ENCODE measurements around the gene CDH23. TPM values are rescaled to one million over a fixed set of nuclear protein-coding genes. Genes with fewer than 3 reads are reported as not detected.

The CDH23 gene
- total and polyA plus RNA-seq, 2 donors from 2014 or later = 1.1 to 6.4 TPM

DNA sequence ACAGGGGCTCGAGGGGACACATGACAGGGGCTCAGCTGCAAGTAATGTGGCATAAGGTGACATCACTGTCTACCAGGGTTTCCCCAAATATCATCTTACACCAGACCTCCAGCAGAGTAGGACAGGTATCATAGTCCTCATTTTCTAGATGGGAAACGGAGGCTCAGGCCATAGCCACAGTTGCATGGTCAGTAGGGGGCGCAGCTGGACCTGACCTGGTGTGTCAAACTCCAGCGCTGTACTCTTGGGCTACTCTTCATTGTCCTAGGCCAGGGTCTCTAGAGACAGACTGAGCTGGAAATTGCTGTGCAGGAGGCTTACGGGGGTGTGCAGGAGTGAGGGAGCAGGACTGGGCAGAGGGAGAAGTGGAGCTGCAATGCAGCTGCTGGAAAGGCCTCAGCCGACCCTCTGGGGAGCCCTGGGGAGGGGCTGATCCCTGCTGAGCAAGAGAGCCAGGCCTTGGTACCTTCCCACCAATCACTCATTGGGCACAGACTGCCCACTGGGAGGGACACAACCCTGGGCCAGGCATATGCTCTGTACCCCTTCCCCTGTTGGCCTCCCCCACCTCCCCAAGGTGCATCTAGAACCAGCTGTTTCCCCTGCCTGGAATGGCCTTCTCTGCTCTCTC lies 89.9 kb downstream of the CDH23 start:
- TF ChIP-seq, protein P1, sequence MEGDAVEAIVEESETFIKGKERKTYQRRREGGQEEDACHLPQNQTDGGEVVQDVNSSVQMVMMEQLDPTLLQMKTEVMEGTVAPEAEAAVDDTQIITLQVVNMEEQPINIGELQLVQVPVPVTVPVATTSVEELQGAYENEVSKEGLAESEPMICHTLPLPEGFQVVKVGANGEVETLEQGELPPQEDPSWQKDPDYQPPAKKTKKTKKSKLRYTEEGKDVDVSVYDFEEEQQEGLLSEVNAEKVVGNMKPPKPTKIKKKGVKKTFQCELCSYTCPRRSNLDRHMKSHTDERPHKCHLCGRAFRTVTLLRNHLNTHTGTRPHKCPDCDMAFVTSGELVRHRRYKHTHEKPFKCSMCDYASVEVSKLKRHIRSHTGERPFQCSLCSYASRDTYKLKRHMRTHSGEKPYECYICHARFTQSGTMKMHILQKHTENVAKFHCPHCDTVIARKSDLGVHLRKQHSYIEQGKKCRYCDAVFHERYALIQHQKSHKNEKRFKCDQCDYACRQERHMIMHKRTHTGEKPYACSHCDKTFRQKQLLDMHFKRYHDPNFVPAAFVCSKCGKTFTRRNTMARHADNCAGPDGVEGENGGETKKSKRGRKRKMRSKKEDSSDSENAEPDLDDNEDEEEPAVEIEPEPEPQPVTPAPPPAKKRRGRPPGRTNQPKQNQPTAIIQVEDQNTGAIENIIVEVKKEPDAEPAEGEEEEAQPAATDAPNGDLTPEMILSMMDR (IDR thresholded peaks at IDR 0.05; ENCODE audit: borderline replicate concordance, extremely low read depth, insufficient read depth) = peak; percentile 50
- no peak overlapping the region for H3K4me3 ChIP-seq (ENCODE audit: low read length in 3 of 3)
- no peak overlapping the region for H3K9ac ChIP-seq (ENCODE audit: low read length in 3 of 3)
- H3K27ac ChIP-seq (ENCODE audit: low read depth in 2 of 2, low read length in 2 of 2) = no peak overlapping the region
- H3K4me1 ChIP-seq (ENCODE audit: control insufficient read depth in 2 of 3, insufficient read depth in 2 of 3, low read depth in 1 of 3, low read length in 3 of 3) = no peaks in the 10 kb centered on the region
- H3K36me3 ChIP-seq (ENCODE audit: control insufficient read depth in 2 of 3, insufficient read depth in 3 of 3, low read length in 3 of 3) = no peaks in the 10 kb centered on the region
- FAIRE-seq (no peak), DNase-seq (peak in 4 of 5 donors; percentile 50 to 72 (median 62))
- H3K9me3 ChIP-seq (ENCODE audit: control insufficient read depth in 2 of 3, insufficient read depth in 1 of 3, low read length in 3 of 3) = peaks cover 0 to 9% (median 2%) of the 10 kb centered on the region in 3 donors
- intact Hi-C loops (cut with DNase I) = no loop called here
- H3K27me3 ChIP-seq (ENCODE audit: control insufficient read depth, insufficient read depth, low read length) = no peaks in the 10 kb centered on the region

DNA sequence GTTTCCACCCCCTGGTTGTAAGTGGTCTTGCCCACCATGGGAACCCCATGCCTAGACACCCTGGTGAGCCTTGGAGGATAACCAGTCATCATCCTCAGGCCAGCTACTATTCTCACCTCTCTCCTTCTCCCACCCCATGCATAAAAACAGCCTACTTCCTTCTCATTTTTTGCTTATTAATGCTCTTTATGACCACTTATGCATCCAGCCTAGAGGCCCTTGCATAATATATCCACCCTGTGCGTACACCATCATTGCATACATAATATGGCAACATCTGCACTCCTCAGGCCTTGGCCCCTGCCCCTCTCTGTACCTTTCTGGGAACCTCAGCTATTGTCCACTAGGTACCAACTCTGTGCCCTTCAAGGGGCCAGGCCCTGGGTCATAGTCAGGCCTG lies 91.0 kb downstream of the CDH23 start:
- peaks cover 0 to 9% (median 2%) of the 10 kb centered on the region in 3 donors for H3K9me3 ChIP-seq (ENCODE audit: control insufficient read depth in 2 of 3, insufficient read depth in 1 of 3, low read length in 3 of 3)
- TF ChIP-seq, protein P1 (IDR thresholded peaks at IDR 0.05; ENCODE audit: borderline replicate concordance, extremely low read depth, insufficient read depth) = no peak
- no peaks in the 10 kb centered on the region for H3K4me1 ChIP-seq (ENCODE audit: control insufficient read depth in 2 of 3, insufficient read depth in 2 of 3, low read depth in 1 of 3, low read length in 3 of 3)
- H3K27ac ChIP-seq (ENCODE audit: low read depth in 2 of 2, low read length in 2 of 2) = no peak overlapping the region
- intact Hi-C loops (cut with DNase I) = no loop called here
- H3K4me3 ChIP-seq (ENCODE audit: low read length in 3 of 3) = no peak overlapping the region
- DNase-seq (no peak), FAIRE-seq (no peak)
- H3K36me3 ChIP-seq (ENCODE audit: control insufficient read depth in 2 of 3, insufficient read depth in 3 of 3, low read length in 3 of 3) = no peaks in the 10 kb centered on the region
- no peak overlapping the region for H3K9ac ChIP-seq (ENCODE audit: low read length in 3 of 3)
- H3K27me3 ChIP-seq (ENCODE audit: control insufficient read depth, insufficient read depth, low read length) = no peaks in the 10 kb centered on the region

DNA sequence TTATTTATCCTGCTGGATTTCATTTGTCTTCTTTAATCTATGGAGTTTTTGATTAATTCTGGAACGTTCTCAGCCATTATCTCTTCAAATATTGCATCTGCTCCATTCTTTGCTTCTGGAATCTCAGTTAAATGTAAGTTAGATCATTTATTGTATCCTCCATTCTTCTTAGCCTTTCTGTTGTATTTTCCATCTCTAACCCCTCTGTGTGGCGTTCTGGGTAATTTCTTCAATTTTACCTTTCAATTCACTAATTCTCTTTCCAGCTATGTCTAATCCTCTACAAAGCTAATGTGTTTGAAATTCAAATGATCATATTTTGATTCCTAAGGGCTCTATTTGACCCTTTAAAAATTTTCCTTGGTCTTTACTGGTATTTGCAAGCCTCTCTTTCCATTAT lies 92.4 kb downstream of the CDH23 start:
- Histone ChIP-seq H3K4me3 (ENCODE audit: low read length in 3 of 3) (no peak overlapping the region), H3K27ac (ENCODE audit: low read depth in 2 of 2, low read length in 2 of 2) (no peak overlapping the region), H3K27me3 (ENCODE audit: control insufficient read depth, insufficient read depth, low read length) (no peaks in the 10 kb centered on the region), H3K4me1 (ENCODE audit: control insufficient read depth in 2 of 3, insufficient read depth in 2 of 3, low read depth in 1 of 3, low read length in 3 of 3) (no peaks in the 10 kb centered on the region), H3K9ac (ENCODE audit: low read length in 3 of 3) (no peak overlapping the region), H3K36me3 (ENCODE audit: control insufficient read depth in 2 of 3, insufficient read depth in 3 of 3, low read length in 3 of 3) (no peaks in the 10 kb centered on the region), H3K9me3 (ENCODE audit: control insufficient read depth in 2 of 3, insufficient read depth in 1 of 3, low read length in 3 of 3) (peaks cover 0 to 9% (median 2%) of the 10 kb centered on the region in 3 donors)
- intact Hi-C loops (cut with DNase I) = no loop called here
- TF ChIP-seq, protein P1 (IDR thresholded peaks at IDR 0.05; ENCODE audit: borderline replicate concordance, extremely low read depth, insufficient read depth) = no peak
- FAIRE-seq (no peak), DNase-seq (no peak)

Data from kidney (tissue), 14 donors.